Measurements from ENCODE around the gene TOR4A. TPM values are rescaled to one million over a fixed set of nuclear protein-coding genes. Genes with fewer than 3 reads are reported as not detected.

TOR4A gene
- total and polyA plus RNA-seq, 10 of the 15 experiments (the other 5 are each of a cell fraction or from before 2014, with no cell fraction given), result 2.0 to 19.9 (median 3.7) TPM

DNA sequence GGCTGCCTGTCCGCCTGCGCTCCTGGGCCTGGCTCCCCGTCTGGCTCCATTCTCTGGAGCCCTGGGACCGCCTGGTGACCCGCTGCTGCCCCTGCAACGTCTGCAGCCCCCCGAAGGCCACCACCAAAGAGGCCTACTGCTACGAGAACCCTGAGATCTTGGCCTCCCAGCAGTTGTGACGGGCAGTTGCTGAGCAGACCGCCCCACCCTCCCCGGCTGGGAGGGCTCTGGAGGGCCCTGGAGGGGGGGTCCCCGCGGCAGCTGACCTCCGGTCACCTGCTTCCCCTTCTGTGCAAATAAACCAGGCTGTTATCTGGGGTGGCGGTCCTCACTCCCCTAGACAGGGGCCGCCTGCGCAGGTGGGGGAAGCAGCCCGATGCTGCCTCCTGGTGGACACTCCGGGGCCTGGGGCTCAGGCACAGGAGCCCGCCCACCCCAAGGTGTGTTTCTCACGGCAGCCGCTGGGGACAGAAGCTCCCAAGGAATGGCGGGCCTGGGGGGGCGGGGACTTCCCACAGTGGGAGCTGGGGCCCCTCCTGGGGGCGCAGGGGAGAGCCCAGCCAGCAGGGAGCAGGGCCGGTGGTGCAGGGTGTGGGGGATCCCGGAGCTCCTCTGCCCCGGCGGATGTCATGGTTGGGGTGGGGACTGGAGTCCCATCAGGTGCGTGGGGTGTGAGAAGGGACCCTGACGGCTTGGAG, 41.1 kb upstream of the TOR4A start (continued):
- peak; percentile 86; the same call in 1 of the 2 replicates for TF ChIP-seq RB1 (IDR thresholded peaks at IDR 0.05; ENCODE audit: borderline replicate concordance)
- peak; percentile 18; the same call in 1 of the 2 replicates for TF ChIP-seq TBL1XR1 (IDR thresholded peaks at IDR 0.05; ENCODE audit: low read depth, low read length)
- TF ChIP-seq ATF7 (IDR thresholded peaks at IDR 0.05; ENCODE audit: low read depth), result no peak; the same call in 1 of the 2 replicates
- TF ChIP-seq, protein P1, sequence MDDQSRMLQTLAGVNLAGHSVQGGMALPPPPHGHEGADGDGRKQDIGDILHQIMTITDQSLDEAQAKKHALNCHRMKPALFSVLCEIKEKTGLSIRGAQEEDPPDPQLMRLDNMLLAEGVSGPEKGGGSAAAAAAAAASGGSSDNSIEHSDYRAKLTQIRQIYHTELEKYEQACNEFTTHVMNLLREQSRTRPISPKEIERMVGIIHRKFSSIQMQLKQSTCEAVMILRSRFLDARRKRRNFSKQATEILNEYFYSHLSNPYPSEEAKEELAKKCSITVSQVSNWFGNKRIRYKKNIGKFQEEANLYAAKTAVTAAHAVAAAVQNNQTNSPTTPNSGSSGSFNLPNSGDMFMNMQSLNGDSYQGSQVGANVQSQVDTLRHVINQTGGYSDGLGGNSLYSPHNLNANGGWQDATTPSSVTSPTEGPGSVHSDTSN (IDR thresholded peaks at IDR 0.05; ENCODE audit: insufficient replicate concordance, low read depth, low read length), result no peak
- TF ChIP-seq LARP7 (IDR thresholded peaks at IDR 0.05), result peak; percentile 67; the same call in 1 of the 2 replicates
- no peak for TF ChIP-seq TCF7 (IDR thresholded peaks at IDR 0.05; ENCODE audit: borderline replicate concordance)
- TF ChIP-seq SP1 (IDR thresholded peaks at IDR 0.05; ENCODE audit: low read depth, low read length), result peak; percentile 23
- TF ChIP-seq HDAC6 (IDR thresholded peaks at IDR 0.05; ENCODE audit: unreplicated experiment), result no peak
- TF ChIP-seq PAX5 (IDR thresholded peaks at IDR 0.05; ENCODE audit: borderline replicate concordance, low read depth, low read length), result no peak
- TF ChIP-seq, protein P2, sequence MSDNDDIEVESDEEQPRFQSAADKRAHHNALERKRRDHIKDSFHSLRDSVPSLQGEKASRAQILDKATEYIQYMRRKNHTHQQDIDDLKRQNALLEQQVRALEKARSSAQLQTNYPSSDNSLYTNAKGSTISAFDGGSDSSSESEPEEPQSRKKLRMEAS (IDR thresholded peaks at IDR 0.05; ENCODE audit: low read depth, low read length), result no peak
- TF ChIP-seq, protein P3, sequence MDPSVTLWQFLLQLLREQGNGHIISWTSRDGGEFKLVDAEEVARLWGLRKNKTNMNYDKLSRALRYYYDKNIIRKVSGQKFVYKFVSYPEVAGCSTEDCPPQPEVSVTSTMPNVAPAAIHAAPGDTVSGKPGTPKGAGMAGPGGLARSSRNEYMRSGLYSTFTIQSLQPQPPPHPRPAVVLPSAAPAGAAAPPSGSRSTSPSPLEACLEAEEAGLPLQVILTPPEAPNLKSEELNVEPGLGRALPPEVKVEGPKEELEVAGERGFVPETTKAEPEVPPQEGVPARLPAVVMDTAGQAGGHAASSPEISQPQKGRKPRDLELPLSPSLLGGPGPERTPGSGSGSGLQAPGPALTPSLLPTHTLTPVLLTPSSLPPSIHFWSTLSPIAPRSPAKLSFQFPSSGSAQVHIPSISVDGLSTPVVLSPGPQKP (IDR thresholded peaks at IDR 0.05; ENCODE audit: low read depth, low read length), result no peak
- TF ChIP-seq, protein P4, sequence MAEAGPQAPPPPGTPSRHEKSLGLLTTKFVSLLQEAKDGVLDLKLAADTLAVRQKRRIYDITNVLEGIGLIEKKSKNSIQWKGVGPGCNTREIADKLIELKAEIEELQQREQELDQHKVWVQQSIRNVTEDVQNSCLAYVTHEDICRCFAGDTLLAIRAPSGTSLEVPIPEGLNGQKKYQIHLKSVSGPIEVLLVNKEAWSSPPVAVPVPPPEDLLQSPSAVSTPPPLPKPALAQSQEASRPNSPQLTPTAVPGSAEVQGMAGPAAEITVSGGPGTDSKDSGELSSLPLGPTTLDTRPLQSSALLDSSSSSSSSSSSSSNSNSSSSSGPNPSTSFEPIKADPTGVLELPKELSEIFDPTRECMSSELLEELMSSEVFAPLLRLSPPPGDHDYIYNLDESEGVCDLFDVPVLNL (IDR thresholded peaks at IDR 0.05; ENCODE audit: low read depth, low read length), result no peak
- no peak for TF ChIP-seq ETV6 (conservative IDR thresholded peaks at IDR 0.05 in 1 of 2, IDR thresholded peaks at IDR 0.05 in 1 of 2; ENCODE audit: borderline replicate concordance in 1 of 2, low read depth in 1 of 2)
- TF ChIP-seq TAF1 (IDR thresholded peaks at IDR 0.05; ENCODE audit: borderline replicate concordance, low read depth, low read length), result no peak
- TF ChIP-seq BACH1 (IDR thresholded peaks at IDR 0.05; ENCODE audit: borderline replicate concordance), result peak; percentile 54; the same call in 1 of the 2 replicates
- TF ChIP-seq KDM1A (IDR thresholded peaks at IDR 0.05; ENCODE audit: borderline replicate concordance), result no peak
- no peak for TF ChIP-seq NFYB (IDR thresholded peaks at IDR 0.05; ENCODE audit: insufficient read depth, low read depth, low read length)
- TF ChIP-seq SUZ12 (IDR thresholded peaks at IDR 0.05; ENCODE audit: unreplicated experiment), result no peak
- TF ChIP-seq RELA (IDR thresholded peaks at IDR 0.05; ENCODE audit: borderline replicate concordance, partially characterized antibody), result peak; percentile 93
- TF ChIP-seq HDGF (IDR thresholded peaks at IDR 0.05), result 0 out of 2 replicates have a peak, but pooled peaks have one; percentile 41
- TF ChIP-seq BRCA1 (IDR thresholded peaks at IDR 0.05; ENCODE audit: low read depth, low read length), result no peak
- no peak for TF ChIP-seq CHD4 (IDR thresholded peaks at IDR 0.05)
- TF ChIP-seq FOS (IDR thresholded peaks at IDR 0.05; ENCODE audit: borderline replicate concordance, extremely low read depth, insufficient read length), result no peak
- TF ChIP-seq IKZF1 (conservative IDR thresholded peaks at IDR 0.05), result peak; percentile 91
- TF ChIP-seq NFXL1 (IDR thresholded peaks at IDR 0.05; ENCODE audit: borderline replicate concordance), result no peak
- no peak for TF ChIP-seq PAX8 (IDR thresholded peaks at IDR 0.05)

Measured in GM12878 (cell line).